Activated CD8-positive, alpha-beta memory T cell treated with anti-CD3 and anti-CD28 coated beads for 1 hour (primary cell): ENCODE results near the gene IPO5.
"Not testable (repeated sequence)": the region's sequence is repeated elsewhere in the genome, so short reads cannot be mapped to it uniquely, and the experiment has no call there.

Experiments
- DNase-seq, 2 donors: peaks; one replicate each; pipeline ENCODE4 v3.0.0-alpha.2; 2020; ENCODE audit warnings: low read depth in 1 of 2; ENCODE audit errors: extremely low read depth in 1 of 2

The IPO5 gene

GRCh38 chr13:98007001-98007400, 53.5 kb downstream of the IPO5 start:
- DNase-seq: no peak

DNA sequence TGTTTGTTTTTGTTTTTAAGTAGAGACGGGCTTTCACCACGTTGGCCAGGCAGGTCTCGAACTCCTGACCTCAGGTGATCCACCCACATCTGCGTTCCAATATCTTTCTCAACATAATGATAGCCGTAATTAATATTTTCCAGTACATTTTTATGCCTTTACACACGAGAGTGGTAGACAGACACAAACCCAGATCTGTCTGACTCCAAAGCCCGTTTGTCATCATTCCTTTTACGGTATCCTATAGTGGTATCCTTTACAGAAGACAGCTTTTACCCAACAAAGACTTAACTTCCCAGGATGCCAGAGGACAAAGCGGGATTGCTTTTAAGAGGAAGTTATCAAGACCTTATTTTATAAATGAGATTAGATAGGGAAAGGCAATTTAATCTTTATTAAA, 59.8 kb downstream of the IPO5 start:
- no peak for DNase-seq

- no peak for DNase-seq
Observed at GRCh38 chr13:98014766-98015165, 61.3 kb downstream of the IPO5 start.

- DNase-seq: no peak
Observed at GRCh38 chr13:98018293-98018692, 64.8 kb downstream of the IPO5 start.

DNA sequence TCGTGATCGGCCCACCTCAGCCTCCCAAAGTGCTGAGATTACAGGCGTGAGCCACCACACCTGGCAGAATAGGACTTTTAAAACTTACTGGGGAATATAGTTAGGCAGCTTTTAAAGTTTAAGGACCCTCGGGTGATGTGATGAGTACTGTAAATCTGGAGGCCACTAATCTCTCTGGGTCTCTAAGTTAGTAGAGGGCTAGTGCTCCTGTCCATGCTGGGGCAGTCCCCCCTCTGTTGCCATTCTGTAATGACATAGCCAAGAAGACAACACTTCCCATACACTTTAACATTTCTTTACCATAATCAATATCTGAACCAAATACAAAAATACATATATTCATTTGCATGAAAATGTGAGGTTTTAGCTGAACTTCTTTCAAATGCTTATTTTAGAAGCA, 65.7 kb downstream of the IPO5 start:
- no peak for DNase-seq

GRCh38 chr13:98020271-98020670, 66.8 kb downstream of the IPO5 start:
- DNase-seq: no peak

- DNase-seq: no peak
Observed at GRCh38 chr13:98022210-98022609, 68.7 kb downstream of the IPO5 start.

- DNase-seq: no peak
Observed at GRCh38 chr13:98025480-98026025, 72.1 kb downstream of the IPO5 start.

DNA sequence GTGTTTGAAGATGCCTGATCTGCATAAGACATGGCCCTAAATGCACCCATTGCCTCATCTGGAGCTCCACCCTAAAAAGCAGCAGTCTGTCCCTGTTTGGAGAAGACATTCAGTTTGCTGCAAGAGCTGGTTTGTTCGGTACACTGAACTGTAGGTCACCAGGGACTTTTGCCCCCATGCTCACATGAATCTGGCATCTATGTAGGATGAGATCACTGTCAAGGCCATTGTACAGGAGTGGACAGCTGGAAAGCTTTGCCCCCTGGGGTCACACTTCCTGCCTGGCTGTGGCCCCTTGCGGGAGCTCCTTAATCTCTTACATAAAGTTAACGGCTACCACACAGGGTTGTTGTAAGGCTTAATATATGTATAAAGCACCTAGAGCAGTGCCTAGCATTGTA, 73.0 kb downstream of the IPO5 start:
- DNase-seq: no peak

DNA sequence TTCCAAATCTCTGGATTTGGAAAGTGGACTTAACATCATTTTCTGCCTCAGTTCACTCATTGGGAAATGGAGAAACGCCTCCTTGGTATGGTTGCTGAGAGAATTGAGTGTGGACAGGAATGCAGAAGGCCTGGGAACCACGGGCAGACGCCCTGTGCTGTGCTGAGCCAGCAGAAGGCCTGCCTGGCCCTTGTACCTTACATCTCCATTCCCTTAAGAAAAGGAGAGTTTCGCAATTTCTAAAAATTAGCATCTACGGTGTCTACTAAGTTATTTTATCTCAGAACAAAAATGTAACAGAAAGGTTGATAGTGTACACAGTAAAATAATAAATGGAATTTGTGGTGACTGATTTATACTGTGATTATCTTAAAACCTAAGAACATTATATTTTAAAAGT, 78.7 kb downstream of the IPO5 start:
- DNase-seq: no peak

- DNase-seq: no peak
Observed at GRCh38 chr13:98033277-98034247, 80.1 kb downstream of the IPO5 start.

DNA sequence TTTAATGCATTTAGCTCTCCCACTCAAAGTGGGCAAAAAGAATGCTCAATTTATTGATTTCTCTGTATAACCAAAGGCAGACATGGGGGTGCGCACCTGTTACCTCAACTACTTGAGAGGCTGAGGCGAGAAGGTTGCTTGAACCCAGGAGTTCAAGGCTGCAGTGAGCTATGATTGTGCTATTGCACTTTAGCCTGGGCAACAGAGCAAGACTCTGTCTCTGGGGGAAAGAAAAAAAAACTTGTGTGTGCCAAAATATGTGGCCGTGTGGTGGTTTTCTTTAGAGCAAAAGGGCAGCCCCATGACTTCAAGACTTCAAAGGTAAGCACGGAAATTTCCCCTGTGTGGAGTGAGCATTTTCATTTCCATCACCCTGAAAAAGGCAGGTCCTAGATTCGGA, 81.9 kb downstream of the IPO5 start:
- no peak for DNase-seq

- not testable (repeated sequence) for DNase-seq
Observed at GRCh38 chr13:98036564-98037302, 83.3 kb downstream of the IPO5 start.

DNA sequence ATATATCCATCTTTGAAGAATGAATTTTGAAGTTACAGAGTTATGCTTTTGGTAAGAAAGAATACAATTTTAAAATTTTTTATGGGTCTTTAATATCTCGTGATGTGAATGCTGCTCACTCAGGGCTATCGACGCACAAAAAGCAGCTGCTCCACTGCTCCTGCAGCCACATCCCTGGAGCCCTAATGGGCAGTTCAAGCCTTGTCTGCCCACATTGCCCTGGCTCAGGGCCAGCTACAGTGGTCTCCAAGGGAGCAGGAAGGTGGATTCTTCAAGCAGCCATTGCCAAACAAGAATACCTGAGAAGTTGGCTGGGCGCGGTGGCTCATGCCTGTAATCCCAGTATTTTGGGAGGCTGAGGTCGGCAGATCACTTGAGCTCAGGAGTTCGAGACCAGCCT, 85.8 kb downstream of the IPO5 start:
- no peak for DNase-seq

DNA sequence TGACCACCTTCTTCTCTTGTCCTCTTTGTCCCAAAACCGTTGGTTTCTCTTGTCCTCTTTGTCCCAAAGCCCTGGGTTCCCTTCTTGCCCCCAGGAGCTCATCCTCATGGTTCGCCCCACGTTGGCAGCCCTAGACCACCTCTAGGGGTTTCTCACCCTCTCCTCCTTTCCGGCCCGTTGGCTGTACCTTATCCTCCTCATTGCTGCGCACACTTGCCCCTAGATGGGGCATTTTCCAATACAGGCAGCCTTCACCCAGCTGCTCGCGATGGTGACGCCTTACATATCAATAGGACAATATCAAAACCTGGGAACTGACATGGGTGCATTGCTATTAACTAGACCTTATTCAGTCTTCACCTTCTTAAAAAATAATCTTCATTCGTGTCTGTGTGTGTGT, 86.5 kb downstream of the IPO5 start:
- DNase-seq: no peak

DNA sequence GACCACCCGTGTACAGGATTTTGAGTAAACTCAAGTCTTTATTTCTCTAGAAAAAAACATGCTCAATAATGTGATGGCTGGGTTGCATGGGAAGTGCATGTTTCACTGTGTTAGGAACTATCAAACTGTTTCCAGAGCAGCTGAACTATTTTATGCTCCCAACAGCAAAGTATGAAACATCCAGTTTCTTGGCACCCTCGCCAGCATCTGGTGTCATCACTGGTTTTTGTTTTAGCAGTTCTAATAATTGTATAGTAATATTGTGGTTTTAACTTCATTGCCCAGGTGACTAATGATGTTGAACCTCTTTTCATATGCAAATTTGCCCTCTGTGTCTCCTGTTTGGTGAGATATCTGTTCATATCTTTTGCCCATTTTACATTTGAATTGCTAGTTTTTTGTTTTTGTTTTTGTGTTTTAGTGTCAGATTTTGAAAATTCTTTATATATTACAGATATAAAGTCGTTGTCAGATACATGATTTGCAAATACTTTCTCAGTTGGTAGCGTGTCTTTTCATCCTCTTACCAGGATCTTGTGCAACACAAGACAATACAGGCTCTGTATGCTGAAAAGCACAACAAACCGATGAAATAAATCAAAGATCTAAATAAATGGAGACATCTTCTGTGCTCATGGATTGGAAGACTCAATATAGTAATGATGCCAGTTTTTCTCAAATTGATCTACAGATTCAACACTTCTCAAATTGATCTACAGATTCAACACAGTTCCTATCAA, 87.8 kb downstream of the IPO5 start:
- no peak for DNase-seq

DNA sequence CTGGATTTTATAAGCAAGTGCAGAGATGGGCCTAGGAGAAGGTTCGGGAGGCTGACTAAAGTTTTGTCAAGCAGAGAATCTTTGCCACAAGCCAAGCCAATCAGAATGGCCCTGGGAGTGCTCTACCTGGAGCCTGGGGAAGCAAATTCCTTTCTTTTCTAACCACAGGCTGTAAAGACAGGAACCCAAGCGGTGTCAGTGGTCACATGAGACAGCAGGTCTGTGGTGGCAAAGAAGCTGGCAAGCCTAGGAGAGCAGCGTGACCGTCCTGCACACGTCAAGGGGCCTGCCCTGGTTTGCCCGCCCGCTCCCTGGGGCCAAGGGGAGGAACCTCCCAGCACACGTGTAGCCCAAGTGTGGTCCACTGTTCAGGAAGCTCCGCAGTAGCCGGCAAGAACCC, 90.8 kb downstream of the IPO5 start:
- no peak for DNase-seq

- not testable (repeated sequence) for DNase-seq
Observed at GRCh38 chr13:98047785-98048184, 94.3 kb downstream of the IPO5 start.

DNA sequence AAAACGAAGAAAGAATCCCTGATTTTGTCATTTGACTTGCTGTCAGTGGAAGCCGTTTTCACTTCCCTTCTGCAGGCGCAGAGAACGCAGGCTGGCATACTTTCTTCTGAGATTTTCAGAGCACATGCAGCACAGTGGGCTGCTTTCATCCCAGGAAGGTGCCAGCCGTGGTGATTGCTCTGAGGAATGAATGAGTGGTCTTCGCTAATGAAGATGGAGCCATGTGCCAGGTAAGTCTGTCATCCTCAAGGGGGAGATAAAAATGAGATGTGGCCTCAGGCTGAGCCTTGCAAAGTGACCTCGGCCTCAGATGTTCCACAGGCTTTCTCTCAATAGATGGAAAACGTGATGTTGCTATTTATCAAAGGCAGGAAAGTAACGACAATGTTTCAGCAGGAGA, 94.8 kb downstream of the IPO5 start:
- DNase-seq: no peak

DNA sequence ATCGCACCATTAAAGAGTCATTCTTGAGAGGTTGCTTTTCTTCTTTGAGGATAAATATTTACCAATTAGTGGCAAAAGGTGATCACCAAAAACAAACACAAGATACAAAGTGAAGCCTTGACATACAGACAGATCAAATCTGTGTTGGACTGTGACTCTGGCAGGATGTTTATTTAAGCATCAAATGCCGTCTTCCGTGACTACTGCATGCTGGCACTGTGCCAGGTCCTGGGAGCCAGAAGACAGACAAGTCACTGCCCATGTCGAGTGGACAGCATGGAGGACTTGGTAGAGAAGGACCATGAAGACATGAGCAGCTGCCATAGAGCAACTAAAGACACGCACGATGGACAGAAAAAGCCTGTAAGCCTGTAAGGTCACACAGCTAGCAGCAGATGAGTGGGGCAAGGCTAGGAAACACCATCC, 96.6 kb downstream of the IPO5 start:
- no peak for DNase-seq

- no peak for DNase-seq
Observed at GRCh38 chr13:98052412-98052811, 98.9 kb downstream of the IPO5 start.
